ENCODE measurements around the gene UBR4.

GRCh38 chr1:19204446-19205266 is 5.4 kb downstream of the UBR4 start:
- TF ChIP-seq, protein P1, sequence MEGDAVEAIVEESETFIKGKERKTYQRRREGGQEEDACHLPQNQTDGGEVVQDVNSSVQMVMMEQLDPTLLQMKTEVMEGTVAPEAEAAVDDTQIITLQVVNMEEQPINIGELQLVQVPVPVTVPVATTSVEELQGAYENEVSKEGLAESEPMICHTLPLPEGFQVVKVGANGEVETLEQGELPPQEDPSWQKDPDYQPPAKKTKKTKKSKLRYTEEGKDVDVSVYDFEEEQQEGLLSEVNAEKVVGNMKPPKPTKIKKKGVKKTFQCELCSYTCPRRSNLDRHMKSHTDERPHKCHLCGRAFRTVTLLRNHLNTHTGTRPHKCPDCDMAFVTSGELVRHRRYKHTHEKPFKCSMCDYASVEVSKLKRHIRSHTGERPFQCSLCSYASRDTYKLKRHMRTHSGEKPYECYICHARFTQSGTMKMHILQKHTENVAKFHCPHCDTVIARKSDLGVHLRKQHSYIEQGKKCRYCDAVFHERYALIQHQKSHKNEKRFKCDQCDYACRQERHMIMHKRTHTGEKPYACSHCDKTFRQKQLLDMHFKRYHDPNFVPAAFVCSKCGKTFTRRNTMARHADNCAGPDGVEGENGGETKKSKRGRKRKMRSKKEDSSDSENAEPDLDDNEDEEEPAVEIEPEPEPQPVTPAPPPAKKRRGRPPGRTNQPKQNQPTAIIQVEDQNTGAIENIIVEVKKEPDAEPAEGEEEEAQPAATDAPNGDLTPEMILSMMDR (IDR thresholded peaks at IDR 0.05; ENCODE audit: low read length) = no peak
- no peak for TF ChIP-seq EZH2 (optimal IDR thresholded peaks at IDR 0.05; ENCODE audit: low read depth, low read length)
